B cell (primary cell): Measurements from ENCODE around the gene SOX13. TPM values are rescaled to one million over a fixed set of nuclear protein-coding genes. Genes with fewer than 3 reads are reported as not detected.

ENCODE experiments used
- ATAC-seq: fragments of 200-7000 bp; cut with Tn5 transposase; one replicate; pipeline ENCODE4 v1.10.0; 2021; ENCODE audit warnings: low read depth, mild to moderate bottlenecking, moderate number of reproducible peaks, moderate library complexity
- CTCF ChIA-PET: fragments of 350-600 bp; sonication (Branson Sonifier 250); formaldehyde crosslinking; loops from one replicate; lab custom pipeline; 2021; ENCODE audit warnings: antibody characterized with exemption, inconsistent platforms; lab: Charles Lee
- POLR2A ChIA-PET: fragments of 350-600 bp; sonication (Branson Sonifier 250); formaldehyde crosslinking; loops from one replicate; lab custom pipeline; 2021; ENCODE audit warnings: antibody characterized with exemption; lab: Charles Lee
- DNase-seq: peaks from one replicate; pipeline ENCODE4 v3.0.0; 2013
- H2AFZ ChIP-seq: 2 replicates; pipeline ENCODE4 v1.6.1; 2012; ENCODE audit warnings: mild to moderate bottlenecking, low read depth, low read length; ENCODE audit not compliant: insufficient read depth, poor library complexity, severe bottlenecking
- H3K27ac ChIP-seq, 2 donors: 1 replicate in 1 of 2; 2 replicates in 1 of 2; pipeline ENCODE4 v1.5.1; 2012 to 2013; ENCODE audit warnings: low read length in 2 of 2, mild to moderate bottlenecking in 2 of 2, moderate library complexity in 1 of 2
- H3K27me3 ChIP-seq, 4 experiments: fragments of 200-600 bp in 1 of 4; sonication (generic) in 1 of 4; replicated peaks in 1 of 4; 1 replicate in 2 of 4; 2 replicates in 2 of 4; pipeline versions ENCODE4 v1.6.1 to v1.7.0; 2013 to 2016; ENCODE audit warnings: low read length in 3 of 4, mild to moderate bottlenecking in 2 of 4, mixed read lengths in 1 of 4, moderate library complexity in 1 of 4; ENCODE audit not compliant: insufficient read depth in 4 of 4, control insufficient read depth in 3 of 4; ENCODE audit errors: control extremely low read depth in 1 of 4
- H3K36me3 ChIP-seq, 2 experiments: replicated peaks in 1 of 2; 1 replicate in 1 of 2; 2 replicates in 1 of 2; pipeline versions ENCODE4 v1.6.1 to v1.7.1; 2013; ENCODE audit warnings: low read length in 1 of 2; ENCODE audit not compliant: insufficient read depth in 2 of 2, control insufficient read depth in 1 of 2; ENCODE audit errors: control extremely low read depth in 1 of 2, extremely low read depth in 1 of 2
- H3K4me1 ChIP-seq, 2 donors: fragments of 200-600 bp in 1 of 2; sonication (generic) in 1 of 2; 1 replicate in 1 of 2; 2 replicates in 1 of 2; pipeline versions ENCODE4 v1.5.1 to v1.6.1; 2013 to 2017; ENCODE audit warnings: low read length in 2 of 2; ENCODE audit not compliant: control insufficient read depth in 2 of 2, insufficient read depth in 2 of 2
- H3K4me2 ChIP-seq: replicated peaks from 2 replicates; pipeline ENCODE3; 2012; ENCODE audit warnings: mild to moderate bottlenecking, low read depth, low read length; ENCODE audit not compliant: poor library complexity, severe bottlenecking
- H3K4me3 ChIP-seq, 5 experiments: fragments of 200-600 bp in 1 of 5; sonication (generic) in 1 of 5; 1 replicate in 3 of 5; 2 replicates in 2 of 5; pipeline versions ENCODE4 v1.5.1 to v1.7.0; 2011 to 2016; ENCODE audit warnings: low read length in 4 of 5, mild to moderate bottlenecking in 4 of 5, low read depth in 2 of 5, control low read depth in 1 of 5, moderate library complexity in 1 of 5; ENCODE audit not compliant: insufficient read depth in 1 of 5; ENCODE audit errors: control extremely low read depth in 1 of 5, extremely low read depth in 1 of 5
- H3K79me2 ChIP-seq: fragments of 200-600 bp; sonication (generic); one replicate; pipeline ENCODE4 v1.6.0; 2016; ENCODE audit warnings: low read length; ENCODE audit not compliant: control insufficient read depth, insufficient read depth
- H3K9ac ChIP-seq: fragments of 200-600 bp; sonication (generic); 2 replicates; pipeline ENCODE4 v1.6.1; 2017; ENCODE audit warnings: mild to moderate bottlenecking, low read length, moderate library complexity
- H3K9me3 ChIP-seq, 3 donors: one replicate each; pipeline versions ENCODE4 v1.6.1 to v1.7.1; 2013; ENCODE audit warnings: low read length in 2 of 3; ENCODE audit not compliant: control insufficient read depth in 2 of 3, insufficient read depth in 1 of 3; ENCODE audit errors: control extremely low read depth in 1 of 3
- H4K20me1 ChIP-seq: 2 replicates; pipeline ENCODE4 v1.6.0; 2012; ENCODE audit warnings: mild to moderate bottlenecking, low read length; ENCODE audit not compliant: insufficient read depth, control insufficient read depth, poor library complexity, severe bottlenecking
- H3K27ac Mint-ChIP-seq: one replicate; pipeline ENCODE4 v1.8.0; 2021; ENCODE audit warnings: mixed read lengths
- H3K27me3 Mint-ChIP-seq: one replicate; pipeline ENCODE4 v1.8.0; 2021; ENCODE audit warnings: mixed read lengths
- H3K4me1 Mint-ChIP-seq: one replicate; pipeline ENCODE4 v1.8.0; 2021; ENCODE audit warnings: mixed read lengths
- H3K4me3 Mint-ChIP-seq: one replicate; pipeline ENCODE4 v1.8.0; 2021; ENCODE audit warnings: mixed read lengths
- H3K9me3 Mint-ChIP-seq: one replicate; pipeline ENCODE4 v1.8.0; 2022; ENCODE audit warnings: mixed read lengths; ENCODE audit not compliant: insufficient read depth
- CTCF ChIP-seq: fragments of 200-600 bp; IDR thresholded peaks from one replicate; pipeline ENCODE4 v1.8.0; 2022; ENCODE audit warnings: antibody characterized with exemption, mild to moderate bottlenecking
- EZH2 ChIP-seq: IDR thresholded peaks from 2 replicates; pipeline ENCODE4 v1.6.1; 2012; ENCODE audit warnings: borderline replicate concordance, low read depth, mild to moderate bottlenecking, moderate library complexity, low read length; ENCODE audit not compliant: insufficient read depth, poor library complexity, severe bottlenecking
- WGBS: methylation state at CpG from one replicate; pipeline ENCODE4 v1.1.5; 2013; ENCODE audit warnings: missing lambda C conversion rate; ENCODE audit not compliant: insufficient coverage; 5-methylcytosine and 5-hydroxymethylcytosine counted together
- intact Hi-C: fragments of 100-400 bp; cut with micrococcal nuclease; formaldehyde crosslinking; loops from one replicate; pipeline ENCODE4 v1.10.0; 2022
- polyA plus RNA-seq: library from polyadenylated mRNA; depleted of rRNA; stranded (reverse); fragments of >200 nt; gene quantifications from 2 replicates; pipeline ENCODE4 v1.2.3, GENCODE V29; 2012
- total RNA-seq, 2 donors: library from RNA; stranded (reverse); fragments of 120-200 nt in 1 of 2; gene quantifications; 1 replicate in 1 of 2; 2 replicates in 1 of 2; pipeline versions ENCODE4 v1.2.3 to v1.2.4, GENCODE V29; 2013 to 2022

Gene SOX13
- total and polyA plus RNA-seq, 2 donors (not counting 1 experiment from before 2014, with no cell fraction given): 0.15 to 1.3 TPM

GRCh38 chr1:204130178-204130577, 57.3 kb downstream of the SOX13 start:
- WGBS: 75% methylated on average over 4 of the region's 4 CpGs
- no peak for TF ChIP-seq CTCF
- TF ChIP-seq EZH2: no peak
- ChIA-PET CTCF (interaction anchor here (0.6 to 4.0 kb wide), 7 partner anchors 9 to 270 kb away, joined by 3 to 25 read pairs (median 7); partner anchors contain the start of gene SNRPE), POLR2A (no interaction called here)
- H3K27ac Mint-ChIP-seq: no peak overlapping the region
- no peak overlapping the region for H3K4me3 ChIP-seq
- intact Hi-C loops: no loop called here
- peaks cover 0 to 14% (median 2%) of the 10 kb centered on the region in 4 experiments for H3K27me3 ChIP-seq
- H3K9ac ChIP-seq: no peak overlapping the region
- no peak for DNase-seq
- no peak overlapping the region for H2AFZ ChIP-seq
- no peak overlapping the region for H3K4me3 Mint-ChIP-seq
- no peaks in the 10 kb centered on the region for H4K20me1 ChIP-seq
- H3K79me2 ChIP-seq: no peaks in the 10 kb centered on the region
- peaks cover 7 to 8% of the 10 kb centered on the region in 2 donors for H3K4me1 ChIP-seq
- no peaks in the 10 kb centered on the region for H3K36me3 ChIP-seq
- peaks cover 12% of the 10 kb centered on the region for H3K27me3 Mint-ChIP-seq
- H3K4me2 ChIP-seq: no peak overlapping the region
- peaks cover 5% of the 10 kb centered on the region for H3K4me1 Mint-ChIP-seq
- no peaks in the 10 kb centered on the region for H3K9me3 Mint-ChIP-seq
- no peak for ATAC-seq
- no peak overlapping the region for H3K27ac ChIP-seq
- H3K9me3 ChIP-seq: no peaks in the 10 kb centered on the region

GRCh38 chr1:204130981-204131892, 58.3 kb downstream of the SOX13 start:
- no peak for ATAC-seq
- Mint-ChIP-seq H3K27me3 (peaks cover 17% of the 10 kb centered on the region), H3K9me3 (no peaks in the 10 kb centered on the region), H3K27ac (no peak overlapping the region), H3K4me1 (peaks cover 5% of the 10 kb centered on the region), H3K4me3 (no peak overlapping the region)
- Histone ChIP-seq H3K36me3 (no peaks in the 10 kb centered on the region), H2AFZ (no peak overlapping the region), H3K4me1 (peaks cover 7 to 8% of the 10 kb centered on the region in 2 donors), H3K4me2 (no peak overlapping the region), H3K9me3 (no peaks in the 10 kb centered on the region), H3K9ac (no peak overlapping the region), H3K4me3 (no peak overlapping the region), H4K20me1 (no peaks in the 10 kb centered on the region), H3K79me2 (no peaks in the 10 kb centered on the region), H3K27ac (no peak overlapping the region), H3K27me3 (peaks cover 0 to 14% (median 2%) of the 10 kb centered on the region in 4 experiments)
- POLR2A ChIA-PET: no interaction called here
- CTCF ChIA-PET: interaction anchor here (4.0 kb wide), 1 partner anchor 260 kb away, joined by 21 read pairs; no protein-coding TSS in a partner anchor
- WGBS: 58% methylated on average over 4 of the region's 11 CpGs
- DNase-seq: no peak
- intact Hi-C loops: no loop called here
- TF ChIP-seq CTCF (no peak), EZH2 (no peak)
